ENCODE data around the gene BHLHE40.

Gene BHLHE40

GRCh38 chr3:5010706-5011554, 31.7 kb downstream of the BHLHE40 start (continued):
- TF ChIP-seq ZBTB10 (tag by site-specific recombination; IDR thresholded peaks at IDR 0.05) (no peak), ZNF658 (tag by site-specific recombination; IDR thresholded peaks at IDR 0.05) (no peak), ZBTB48 (tag by site-specific recombination; IDR thresholded peaks at IDR 0.05) (no peak), ZNF510 (tag by site-specific recombination; IDR thresholded peaks at IDR 0.05; ENCODE audit: insufficient replicate concordance) (no peak), ZNF146 (tag by site-specific recombination; IDR thresholded peaks at IDR 0.05) (no peak)

- Histone ChIP-seq H3K4me1 (ENCODE audit: control insufficient read depth, insufficient read depth, low read length) (peaks cover 8% of the 10 kb centered on the region; the same call in 1 of the 2 replicates), H3K4me3 (ENCODE audit: low read depth, low read length) (no peak overlapping the region)
- POLR2A ChIA-PET: interaction anchor here (1.1 to 3.6 kb wide), 4 partner anchors 11 to 32 kb away, joined by 3 to 29 read pairs (median 21); partner anchors contain the start of gene BHLHE40
These were observed 32.5 kb downstream of the BHLHE40 start for GRCh38 chr3:5011555-5012256.

GRCh38 chr3:5012367-5012766, 33.1 kb downstream of the BHLHE40 start:
- Histone ChIP-seq H3K4me3 (ENCODE audit: low read depth, low read length) (no peak overlapping the region), H3K27ac (ENCODE audit: extremely low read depth, low read depth, low read length) (no peak overlapping the region), H3K4me1 (ENCODE audit: control insufficient read depth, insufficient read depth, low read length) (peaks cover 12% of the 10 kb centered on the region; the same call in 1 of the 2 replicates), H3K9me3 (ENCODE audit: control insufficient read depth, insufficient read depth, low read depth, low read length) (no peaks in the 10 kb centered on the region), H3K36me3 (ENCODE audit: control insufficient read depth in 2 of 2, insufficient read depth in 1 of 2, low read length in 2 of 2) (no peaks in the 10 kb centered on the region)
- ChIA-PET POLR2A (interaction anchor here (1.1 to 3.6 kb wide), 5 partner anchors 11 to 33 kb away, joined by 3 to 29 read pairs (median 15); partner anchors contain the start of gene BHLHE40), CTCF (interaction anchor here (0.9 to 1.1 kb wide), 3 partner anchors 10 to 28 kb away, joined by 3 read pairs; no protein-coding TSS in a partner anchor)
- no peak for TF ChIP-seq ZNF830 (tag by site-specific recombination; IDR thresholded peaks at IDR 0.05; ENCODE audit: low read depth)
- TF ChIP-seq PRDM1 (tag by site-specific recombination; IDR thresholded peaks at IDR 0.05): 0 out of 2 replicates have a peak, but pooled peaks have one; percentile 18
- TF ChIP-seq TCF7L2 (IDR thresholded peaks at IDR 0.05; ENCODE audit: borderline replicate concordance, low read depth, low read length): no peak
- TF ChIP-seq ZNF211 (tag by site-specific recombination; IDR thresholded peaks at IDR 0.05; ENCODE audit: low read depth): no peak
- no peak for TF ChIP-seq KLF8 (tag by site-specific recombination; IDR thresholded peaks at IDR 0.05)
- no peak for TF ChIP-seq ZBTB17 (tag by site-specific recombination; IDR thresholded peaks at IDR 0.05)
- TF ChIP-seq ZNF302 (tag by site-specific recombination; IDR thresholded peaks at IDR 0.05; ENCODE audit: low read depth): no peak

More at GRCh38 chr3:5011555-5012256, 32.5 kb downstream of the BHLHE40 start:
- CTCF ChIA-PET: interaction anchor here (0.8 to 1.1 kb wide), 6 partner anchors 11 to 35 kb away, joined by 3 to 4 read pairs (median 3); no protein-coding TSS in a partner anchor
- TF ChIP-seq ZFP37 (tag by site-specific recombination; IDR thresholded peaks at IDR 0.05) (no peak), ZBTB17 (tag by site-specific recombination; IDR thresholded peaks at IDR 0.05) (no peak), ZNF350 (tag by site-specific recombination; IDR thresholded peaks at IDR 0.05) (no peak), BCL6B (tag by site-specific recombination; IDR thresholded peaks at IDR 0.05) (no peak), ZNF311 (tag by site-specific recombination; IDR thresholded peaks at IDR 0.05; ENCODE audit: borderline replicate concordance) (no peak), SALL2 (tag by site-specific recombination; IDR thresholded peaks at IDR 0.05; ENCODE audit: borderline replicate concordance) (no peak), IKZF3 (tag by site-specific recombination; IDR thresholded peaks at IDR 0.05) (no peak), ZNF473 (tag by site-specific recombination; IDR thresholded peaks at IDR 0.05) (no peak), ZNF558 (tag by site-specific recombination; IDR thresholded peaks at IDR 0.05) (no peak), ZNF658 (tag by site-specific recombination; IDR thresholded peaks at IDR 0.05) (no peak), ZSCAN5A (tag by site-specific recombination; IDR thresholded peaks at IDR 0.05) (no peak), EGR2 (tag by site-specific recombination; IDR thresholded peaks at IDR 0.05; ENCODE audit: low read depth) (no peak)
- Histone ChIP-seq H3K36me3 (ENCODE audit: control insufficient read depth in 2 of 2, insufficient read depth in 1 of 2, low read length in 2 of 2) (no peaks in the 10 kb centered on the region), H3K9me3 (ENCODE audit: control insufficient read depth, insufficient read depth, low read depth, low read length) (no peaks in the 10 kb centered on the region), H3K27ac (ENCODE audit: extremely low read depth, low read depth, low read length) (no peak overlapping the region)

Data from HEK293 (cell line).